Measurements from ENCODE around the gene ELF2. TPM values are rescaled to one million over a fixed set of nuclear protein-coding genes. Genes with fewer than 3 reads are reported as not detected.
"Not testable (repeated sequence)": the region's sequence is repeated elsewhere in the genome, so short reads cannot be mapped to it uniquely, and the experiment has no call there.

The ELF2 gene
- total RNA-seq, 2 experiments from 2014 or later, result 20.1 to 20.4 TPM

DNA sequence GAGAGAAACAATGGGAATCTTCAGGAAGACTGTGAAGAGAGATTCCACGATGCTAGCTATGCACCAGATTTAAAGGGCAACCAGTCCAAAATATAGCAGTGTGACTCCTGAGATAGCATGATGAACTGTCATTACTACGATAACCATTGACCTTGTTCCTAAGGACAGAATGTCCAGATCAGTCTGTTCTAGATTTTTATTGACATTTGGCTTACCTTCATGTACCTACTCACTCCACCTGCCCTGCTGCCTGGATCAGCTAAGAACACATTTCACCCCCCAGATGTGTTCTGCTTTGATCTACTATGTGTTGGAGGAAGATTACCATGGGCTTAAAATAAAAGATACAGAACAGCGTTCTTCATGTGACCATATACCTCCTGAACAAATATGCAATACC lies 50.1 kb downstream of the ELF2 start:
- no peaks in the 10 kb centered on the region for H3K9me3 Mint-ChIP-seq
- H3K27me3 Mint-ChIP-seq, result no peaks in the 10 kb centered on the region
- TF ChIP-seq, protein P1, sequence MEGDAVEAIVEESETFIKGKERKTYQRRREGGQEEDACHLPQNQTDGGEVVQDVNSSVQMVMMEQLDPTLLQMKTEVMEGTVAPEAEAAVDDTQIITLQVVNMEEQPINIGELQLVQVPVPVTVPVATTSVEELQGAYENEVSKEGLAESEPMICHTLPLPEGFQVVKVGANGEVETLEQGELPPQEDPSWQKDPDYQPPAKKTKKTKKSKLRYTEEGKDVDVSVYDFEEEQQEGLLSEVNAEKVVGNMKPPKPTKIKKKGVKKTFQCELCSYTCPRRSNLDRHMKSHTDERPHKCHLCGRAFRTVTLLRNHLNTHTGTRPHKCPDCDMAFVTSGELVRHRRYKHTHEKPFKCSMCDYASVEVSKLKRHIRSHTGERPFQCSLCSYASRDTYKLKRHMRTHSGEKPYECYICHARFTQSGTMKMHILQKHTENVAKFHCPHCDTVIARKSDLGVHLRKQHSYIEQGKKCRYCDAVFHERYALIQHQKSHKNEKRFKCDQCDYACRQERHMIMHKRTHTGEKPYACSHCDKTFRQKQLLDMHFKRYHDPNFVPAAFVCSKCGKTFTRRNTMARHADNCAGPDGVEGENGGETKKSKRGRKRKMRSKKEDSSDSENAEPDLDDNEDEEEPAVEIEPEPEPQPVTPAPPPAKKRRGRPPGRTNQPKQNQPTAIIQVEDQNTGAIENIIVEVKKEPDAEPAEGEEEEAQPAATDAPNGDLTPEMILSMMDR (IDR thresholded peaks at IDR 0.05), result no peak
- no peak overlapping the region for H3K27ac Mint-ChIP-seq
- intact Hi-C loops (cut with micrococcal nuclease), result no loop called here
- POLR2A ChIA-PET, result interaction anchor here (0.7 kb wide), 1 partner anchor 38 kb away, joined by 3 read pairs; no protein-coding TSS in a partner anchor
- CTCF ChIA-PET, result interaction anchor here (1.0 to 1.5 kb wide), 3 partner anchors 27 to 96 kb away, joined by 3 to 4 read pairs (median 4); no protein-coding TSS in a partner anchor
- no peak overlapping the region for H3K4me3 Mint-ChIP-seq
- ATAC-seq (no peak), DNase-seq (no peak)
- no peaks in the 10 kb centered on the region for H3K36me3 Mint-ChIP-seq (ENCODE audit: low read depth)
- no peaks in the 10 kb centered on the region for H3K4me1 Mint-ChIP-seq (ENCODE audit: low read depth)

DNA sequence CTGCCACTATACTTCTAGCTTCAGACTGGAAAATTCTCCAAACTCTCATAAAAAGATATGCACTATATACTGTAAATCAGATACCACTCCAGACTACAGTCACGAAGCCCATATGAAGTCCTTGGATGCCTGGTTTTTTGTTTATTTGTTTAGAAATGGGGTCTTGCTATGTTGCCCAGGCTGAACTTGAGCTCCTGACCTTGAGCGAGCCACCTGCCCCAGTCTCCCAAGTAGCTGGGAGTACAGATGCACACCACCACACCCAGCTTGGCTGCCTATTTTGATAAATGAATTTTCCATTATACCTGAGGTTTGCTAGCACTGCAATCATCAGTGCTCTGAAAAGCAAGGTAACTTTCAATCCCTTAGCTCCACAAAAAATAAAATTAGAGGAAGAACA lies 53.1 kb downstream of the ELF2 start:
- no peaks in the 10 kb centered on the region for H3K36me3 Mint-ChIP-seq (ENCODE audit: low read depth)
- POLR2A ChIA-PET, result interaction anchor here (1.0 kb wide), 1 partner anchor 17 kb away, joined by 3 read pairs; no protein-coding TSS in a partner anchor
- no peaks in the 10 kb centered on the region for H3K4me1 Mint-ChIP-seq (ENCODE audit: low read depth)
- TF ChIP-seq, protein P1 (IDR thresholded peaks at IDR 0.05), result no peak
- no peak overlapping the region for H3K27ac Mint-ChIP-seq
- ATAC-seq, result no peak
- no peak overlapping the region for H3K4me3 Mint-ChIP-seq
- intact Hi-C loops (cut with micrococcal nuclease), result no loop called here
- no peaks in the 10 kb centered on the region for H3K27me3 Mint-ChIP-seq
- no peak for DNase-seq
- CTCF ChIA-PET, result interaction anchor here (2.6 kb wide), 1 partner anchor 93 kb away, joined by 14 read pairs; no protein-coding TSS in a partner anchor
- no peaks in the 10 kb centered on the region for H3K9me3 Mint-ChIP-seq

DNA sequence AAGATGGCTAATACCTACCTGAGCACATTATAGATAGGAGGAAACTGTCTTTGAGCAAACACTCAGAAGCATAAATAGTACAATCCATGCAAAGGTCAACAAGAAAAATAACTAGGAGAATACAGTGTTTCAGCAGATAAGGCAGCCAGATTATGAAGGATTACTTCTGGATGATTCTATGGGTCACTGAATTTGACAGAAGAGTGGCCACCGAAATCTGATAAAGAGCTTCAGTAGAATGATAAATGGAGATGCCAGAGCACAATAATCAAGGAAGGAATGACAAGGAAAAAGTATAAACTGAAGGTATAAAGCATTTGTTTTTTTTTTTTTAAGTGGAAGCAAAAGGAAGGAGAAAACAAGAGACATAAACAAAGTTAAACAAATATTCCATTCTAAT lies 58.7 kb downstream of the ELF2 start:
- CTCF ChIA-PET, result no interaction called here
- intact Hi-C loops (cut with micrococcal nuclease), result no loop called here
- no peak overlapping the region for H3K27ac Mint-ChIP-seq
- no peaks in the 10 kb centered on the region for H3K36me3 Mint-ChIP-seq (ENCODE audit: low read depth)
- DNase-seq (no peak), ATAC-seq (no peak)
- TF ChIP-seq, protein P1 (IDR thresholded peaks at IDR 0.05), result no peak
- H3K27me3 Mint-ChIP-seq, result no peaks in the 10 kb centered on the region
- POLR2A ChIA-PET, result no interaction called here
- no peaks in the 10 kb centered on the region for H3K9me3 Mint-ChIP-seq
- no peak overlapping the region for H3K4me3 Mint-ChIP-seq
- H3K4me1 Mint-ChIP-seq (ENCODE audit: low read depth), result no peaks in the 10 kb centered on the region

DNA sequence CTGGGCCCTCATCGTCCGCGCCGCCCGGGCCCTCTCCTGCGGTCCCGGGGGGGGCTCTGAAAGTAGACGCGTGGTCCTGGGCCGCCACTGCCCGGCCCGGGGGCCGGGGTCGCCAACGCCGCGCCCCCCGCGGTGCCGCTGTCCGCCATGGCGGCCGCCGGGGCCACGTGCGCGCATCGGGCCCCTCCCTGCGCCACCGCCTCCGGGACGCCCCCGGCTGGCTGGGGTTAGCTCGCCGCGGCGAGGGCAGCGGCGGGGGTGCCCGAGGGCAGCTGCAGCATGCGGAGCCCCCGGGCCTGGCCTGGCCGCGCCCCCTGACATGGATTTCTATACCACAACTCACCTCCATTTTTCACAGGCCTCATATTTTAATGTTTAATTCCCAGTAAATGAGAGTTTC lies 61.8 kb downstream of the ELF2 start:
- Mint-ChIP-seq H3K27me3 (no peaks in the 10 kb centered on the region), H3K4me1 (ENCODE audit: low read depth) (no peaks in the 10 kb centered on the region), H3K27ac (no peak overlapping the region), H3K36me3 (ENCODE audit: low read depth) (no peaks in the 10 kb centered on the region), H3K4me3 (no peak overlapping the region), H3K9me3 (no peaks in the 10 kb centered on the region)
- intact Hi-C loops (cut with micrococcal nuclease), result no loop called here
- ChIA-PET CTCF (interaction anchor here (2.9 kb wide), 1 partner anchor 14 kb away, joined by 7 read pairs; no protein-coding TSS in a partner anchor), POLR2A (no interaction called here)
- TF ChIP-seq, protein P1 (IDR thresholded peaks at IDR 0.05), result no peak
- no peak for DNase-seq
- ATAC-seq, result no peak

DNA sequence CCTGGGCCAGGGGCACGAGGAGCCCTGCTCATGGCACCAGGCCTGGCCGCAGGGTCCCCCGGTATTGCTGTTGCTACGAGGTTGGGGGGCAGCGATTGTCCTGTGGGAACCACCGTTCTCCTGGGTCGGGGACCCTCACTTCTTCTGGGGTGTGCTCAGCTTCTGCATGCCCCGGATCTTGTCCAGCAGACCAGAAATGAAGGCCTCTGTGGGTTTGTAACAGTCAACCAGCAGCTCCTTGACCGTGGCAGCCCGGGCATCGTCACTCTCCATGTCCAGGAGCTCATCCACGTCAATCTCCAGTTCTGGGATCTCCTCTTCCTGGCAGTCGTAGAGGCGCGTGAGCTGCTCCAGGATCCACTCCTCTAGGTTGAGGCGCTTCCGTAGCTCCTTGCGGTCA lies 62.2 kb downstream of the ELF2 start:
- CTCF ChIA-PET; H3K36me3 Mint-ChIP-seq (ENCODE audit: low read depth); ATAC-seq; H3K27me3 Mint-ChIP-seq; H3K4me1 Mint-ChIP-seq (ENCODE audit: low read depth); DNase-seq; H3K4me3 Mint-ChIP-seq; intact Hi-C loops (cut with micrococcal nuclease); H3K9me3 Mint-ChIP-seq; POLR2A ChIA-PET; H3K27ac Mint-ChIP-seq: not testable (repeated sequence)

DNA sequence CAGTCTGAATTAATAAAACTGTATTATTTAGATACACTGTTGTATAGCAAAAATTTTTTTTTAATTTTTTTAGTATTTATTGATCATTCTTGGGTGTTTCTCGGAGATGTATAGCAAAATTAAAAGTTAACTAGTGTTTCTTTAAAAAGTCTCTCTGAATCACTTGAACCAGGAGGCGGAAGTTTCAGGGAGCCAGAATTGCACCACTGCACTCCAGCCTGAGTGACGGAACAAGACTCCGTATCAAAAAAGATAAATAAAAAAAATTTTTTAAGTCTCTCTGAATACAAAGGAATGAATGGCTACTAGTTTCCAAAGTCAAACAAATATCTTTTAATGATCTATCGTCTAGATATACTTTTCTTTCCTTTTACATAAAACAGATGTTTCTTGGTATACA lies 64.4 kb downstream of the ELF2 start:
- Mint-ChIP-seq H3K36me3 (ENCODE audit: low read depth) (no peaks in the 10 kb centered on the region), H3K4me3 (no peak overlapping the region), H3K4me1 (ENCODE audit: low read depth) (no peaks in the 10 kb centered on the region), H3K9me3 (no peaks in the 10 kb centered on the region), H3K27ac (no peak overlapping the region), H3K27me3 (no peaks in the 10 kb centered on the region)
- intact Hi-C loops (cut with micrococcal nuclease), result no loop called here
- TF ChIP-seq, protein P1 (IDR thresholded peaks at IDR 0.05), result no peak
- no peak for DNase-seq
- POLR2A ChIA-PET, result no interaction called here
- ATAC-seq, result no peak
- CTCF ChIA-PET, result no interaction called here

Measured in activated CD8-positive, alpha-beta T cell treated with anti-CD3 and anti-CD28 coated beads for 36 hours (primary cell).